Heart left ventricle (tissue), 13 donors: ENCODE results near the gene PALM3.
A peak's percentile ranks its signal among the peaks of the same experiment; 100 is the strongest.
"Not testable (repeated sequence)": the region's sequence is repeated elsewhere in the genome, so short reads cannot be mapped to it uniquely, and the experiment has no call there.

Source experiments
- CTCF ChIP-seq, 12 donors: fragments of 200-600 bp; sonication (generic) in 4 of 12; IDR thresholded peaks; one replicate each; pipeline versions ENCODE4 v1.5.0 to v1.8.0; 2018 to 2022; ENCODE audit warnings: antibody characterized with exemption in 12 of 12, mild to moderate bottlenecking in 5 of 12
- POLR2A ChIP-seq, 2 donors: fragments of 450-650 bp; IDR thresholded peaks; one replicate each; pipeline ENCODE4 v1.6.1; 2017; ENCODE audit warnings: antibody characterized with exemption in 2 of 2, mild to moderate bottlenecking in 2 of 2, moderate library complexity in 2 of 2
- donor health status: ischemic (EF 13 %, LVEDD 7.1; RV severe dilation, severe dysfunction).
- donor health status: DM: no; HTN: yes; CAD: no.
- donor health status: DM: no; HTN: no; CAD: no.
- donor health status: ischemic (EF 25% LVEDD 6.9; RV normal size, moderate dysfunction).
- donor health status: ischemic (EF 25% LVEDD 5.7; RV mildly dilated, moderate dysfunction).
- donor health status: ischemic (EF 35%, LVEDD 5.7; RV mildly dilated, moderate dysfunction).
- donor health status: nonischemic (EF 11% LVEDD 7.7; RV severe dilation, severe dysfunction).
- donor health status: DM: yes; HTN: yes; CAD: no.
- donor health status: PGD.
- donor health status: ischemic (EF 29% LVEDD 5.4; RV normal size, mild dysfunction).
- donor health status: nonischemic (EF 23%, LVEDD 6.1; RV moderate dilation, normal function).

- TF ChIP-seq CTCF (IDR thresholded peaks at IDR 0.05) = peak in 1 of 12 donors; percentile 13
- TF ChIP-seq POLR2A (IDR thresholded peaks at IDR 0.05) = not testable (repeated sequence)
Observed at GRCh38 chr19:14050961-14051360, 10.9 kb downstream of the PALM3 start.
